Hypothalamus (tissue), 51 donors: ENCODE results near the gene FAM151A.
"Not testable (repeated sequence)": the region's sequence is repeated elsewhere in the genome, so short reads cannot be mapped to it uniquely, and the experiment has no call there.

ENCODE experiments used
- DNase-seq, 51 donors: peaks; one replicate each; lab custom pipeline; 2025; lab: John Stamatoyannopoulos, UW

Gene FAM151A

DNA sequence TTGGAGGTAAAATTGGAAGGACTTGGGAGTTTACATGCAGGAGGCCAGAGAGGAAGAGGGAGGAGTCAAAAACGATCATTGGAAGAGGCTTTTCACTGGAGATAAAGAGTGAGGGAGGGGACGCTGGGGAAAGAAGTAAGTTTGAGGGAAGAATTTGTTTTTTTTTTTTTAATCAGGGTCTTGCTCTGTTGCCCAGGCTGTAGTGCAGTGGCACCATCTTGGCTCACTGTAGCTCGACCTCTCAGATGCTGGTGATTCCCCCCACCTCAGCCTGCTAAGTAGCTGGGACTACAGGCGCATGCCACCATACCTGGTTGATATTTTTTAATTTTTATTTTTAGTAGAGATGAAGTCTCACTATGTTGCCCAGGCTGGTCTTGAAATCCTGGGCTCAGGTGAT is 17.0 kb upstream of the FAM151A start:
- DNase-seq: no peak

DNA sequence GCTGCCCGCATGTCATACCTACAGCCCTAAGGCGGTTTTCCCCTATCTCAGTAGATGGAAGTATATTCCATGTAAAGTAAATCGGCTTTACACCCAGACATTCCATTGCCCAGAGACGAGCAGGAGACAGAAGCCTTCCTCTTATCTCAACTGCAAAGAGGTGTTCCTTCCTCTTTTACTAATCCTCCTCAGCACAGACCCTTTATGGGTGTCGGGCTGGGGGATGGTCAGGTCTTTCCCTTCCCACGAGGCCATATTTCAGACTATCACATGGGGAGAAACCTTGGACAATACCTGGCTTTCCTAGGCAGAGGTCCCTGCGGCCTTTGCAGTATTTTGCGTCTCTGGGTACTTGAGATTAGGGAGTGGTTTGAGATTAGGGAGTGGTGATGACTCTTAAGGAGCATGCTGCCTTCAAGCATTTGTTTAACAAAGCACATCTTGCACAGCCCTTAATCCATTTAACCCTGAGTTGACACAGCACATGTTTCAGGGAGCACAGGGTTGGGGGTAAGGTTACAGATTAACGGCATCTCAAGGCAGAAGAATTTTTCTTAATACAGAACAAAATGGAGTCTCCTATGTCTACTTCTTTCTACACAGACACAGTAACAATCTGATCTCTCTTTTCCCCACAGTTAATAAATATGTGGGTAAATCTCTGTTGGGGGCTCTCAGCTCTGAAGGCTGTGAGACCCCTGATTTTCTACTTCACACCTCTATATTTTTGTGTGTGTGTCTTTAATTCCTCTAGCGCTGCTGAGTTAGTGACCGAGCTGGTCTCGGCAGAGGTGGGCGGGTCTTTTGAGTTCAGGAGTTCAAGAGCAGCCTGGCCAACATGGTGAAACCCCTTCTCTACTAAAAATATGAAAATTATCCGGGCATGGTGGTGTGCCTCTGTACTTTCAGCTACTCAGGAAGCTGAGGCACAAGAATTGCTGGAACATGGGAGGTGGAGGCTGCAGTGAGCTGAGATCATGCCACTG is 13.4 kb upstream of the FAM151A start:
- not testable (repeated sequence) for DNase-seq

DNA sequence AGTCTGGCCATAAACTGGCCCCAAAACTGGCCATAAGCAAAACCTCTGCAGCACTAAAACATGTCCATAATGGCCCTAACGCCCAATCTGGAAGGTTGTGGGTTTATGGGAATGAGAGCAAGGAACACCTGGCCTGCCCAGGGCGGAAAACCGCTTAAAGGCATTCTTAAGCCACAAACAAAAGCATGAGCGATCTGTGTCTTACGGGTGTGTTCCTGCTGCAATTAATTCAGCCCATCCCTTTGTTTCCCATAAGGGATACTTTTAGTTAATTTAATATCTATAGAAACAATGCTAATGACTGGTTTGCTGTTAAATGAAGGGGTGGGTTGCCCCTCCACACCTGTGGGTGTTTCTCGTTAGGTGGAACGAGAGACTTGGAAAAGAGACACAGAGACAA is 12.5 kb upstream of the FAM151A start:
- DNase-seq: not testable (repeated sequence)

DNA sequence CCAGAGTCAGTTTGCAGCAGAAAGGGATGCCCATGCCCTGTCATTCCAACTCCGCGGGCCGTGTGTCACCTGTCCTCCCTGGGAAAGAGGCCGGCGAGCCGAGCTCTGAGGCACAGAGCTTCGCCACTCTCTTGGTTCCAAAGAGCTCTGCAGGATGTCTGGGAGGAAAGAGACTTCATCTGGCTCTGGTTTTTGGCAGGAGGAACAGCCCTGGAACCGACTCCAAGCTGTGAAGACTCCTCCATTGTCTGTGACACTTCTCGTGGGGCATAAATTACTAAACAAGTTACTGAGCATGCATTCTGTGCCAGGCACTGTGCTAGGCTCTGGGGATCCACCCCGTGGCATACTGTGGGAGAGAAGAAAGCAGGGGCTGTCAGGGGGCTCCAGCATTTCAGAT is 3.9 kb upstream of the FAM151A start:
- DNase-seq: peak in 13 of 51 donors; percentile 2 to 44 (median 16)

DNA sequence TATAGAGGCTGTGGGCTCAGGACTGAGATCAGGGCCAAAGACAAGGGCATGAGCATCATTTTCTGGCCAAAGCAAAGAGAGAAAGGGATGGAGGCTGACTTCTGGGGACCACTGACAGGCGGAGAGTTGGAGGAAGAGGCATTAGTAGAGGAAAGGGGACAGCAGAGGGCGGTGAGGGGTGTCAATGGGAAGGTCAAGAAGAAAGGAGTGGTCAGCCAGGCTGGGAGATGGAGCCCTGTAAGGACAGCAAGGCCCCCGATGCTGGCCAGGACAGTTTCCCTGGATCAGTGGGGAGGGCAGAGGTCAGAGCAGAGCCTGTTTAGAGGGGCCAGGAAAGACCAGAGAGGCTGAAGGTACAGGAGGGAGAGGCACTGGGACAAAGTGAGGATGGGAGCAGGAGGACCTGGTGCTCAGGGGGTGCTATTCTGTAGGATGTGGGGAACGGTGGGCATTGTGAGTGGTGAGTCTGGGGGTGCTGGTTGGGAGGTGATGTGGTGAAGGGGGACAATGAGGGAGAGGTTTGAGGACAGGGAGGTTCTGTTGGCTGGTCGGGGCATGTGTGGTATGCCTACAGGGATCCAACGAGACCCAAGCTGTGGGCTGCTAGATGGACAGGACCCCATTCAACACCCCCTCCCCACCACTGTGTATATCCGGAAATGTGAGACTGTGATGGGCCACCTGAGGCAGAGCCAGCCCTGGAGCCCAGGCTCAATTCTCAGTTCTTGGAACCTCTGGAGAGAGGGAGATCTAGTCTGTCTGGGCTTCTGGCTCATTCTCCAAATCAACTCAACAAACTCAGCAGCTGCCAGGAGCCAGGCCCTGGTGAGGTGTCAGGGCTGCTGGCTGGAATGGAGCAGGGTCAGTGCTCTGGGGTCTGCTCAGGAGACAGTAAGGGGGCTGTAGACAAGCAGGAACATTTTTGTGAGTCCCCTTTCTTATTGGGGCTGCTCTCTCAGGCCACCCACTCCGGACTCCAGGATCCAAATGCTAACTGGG is 1.4 kb upstream of the FAM151A start:
- DNase-seq: no peak

DNA sequence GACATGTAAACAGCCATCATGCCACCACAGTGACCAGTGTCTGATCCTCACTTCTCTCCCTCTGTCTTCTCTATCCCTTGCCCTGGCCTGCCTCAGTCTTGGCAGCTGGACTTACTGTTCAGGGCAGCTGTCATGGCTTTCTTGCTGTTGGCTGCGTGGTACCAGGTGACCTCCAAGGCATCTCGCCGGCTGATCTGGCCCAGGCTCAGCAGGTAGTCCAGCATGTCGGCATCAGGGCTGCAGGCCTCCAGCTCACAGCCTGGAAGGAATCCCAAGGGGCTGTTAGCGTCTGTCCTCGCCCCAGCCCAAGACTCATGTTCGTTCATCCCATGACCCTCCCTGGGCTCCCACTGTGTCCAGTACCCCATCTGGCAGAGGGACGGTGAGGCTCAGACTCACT is 3.6 kb downstream of the FAM151A start:
- DNase-seq: no peak

DNA sequence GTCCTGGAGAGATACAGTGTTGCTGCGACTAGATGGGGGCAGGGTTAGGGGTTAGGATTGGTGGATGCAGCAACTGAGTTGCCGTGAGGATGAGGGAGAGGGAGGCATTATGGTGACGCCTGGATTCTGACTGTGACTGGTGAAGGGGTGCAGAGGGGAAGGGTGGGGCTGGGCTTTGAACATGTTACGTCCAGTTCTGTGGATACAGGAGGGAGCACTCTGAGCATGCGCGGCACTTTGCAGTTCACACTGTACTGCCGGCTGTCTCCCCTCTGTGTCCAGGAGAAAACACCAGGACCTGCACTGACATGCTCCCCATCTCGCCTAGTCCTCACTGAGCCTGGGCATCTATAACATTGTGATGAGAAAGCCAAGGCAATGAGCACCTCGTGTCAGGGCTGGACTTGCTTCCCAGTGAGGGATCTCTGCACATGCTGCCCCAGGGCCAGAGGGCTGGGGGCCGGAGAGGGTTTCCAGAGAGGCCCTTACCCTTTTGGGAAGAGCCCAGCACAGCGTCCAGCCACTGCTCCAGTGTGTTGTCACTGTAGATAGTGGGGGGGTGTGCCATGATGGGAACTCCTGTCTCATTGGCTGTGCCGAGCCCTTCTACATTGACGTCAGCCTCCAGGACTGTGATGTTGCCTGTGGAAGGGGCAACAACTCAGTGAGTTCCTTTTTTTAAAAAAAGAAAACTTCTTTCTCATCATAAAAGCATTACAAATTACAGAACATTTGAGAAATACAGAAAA is 7.6 kb downstream of the FAM151A start:
- DNase-seq: no peak

DNA sequence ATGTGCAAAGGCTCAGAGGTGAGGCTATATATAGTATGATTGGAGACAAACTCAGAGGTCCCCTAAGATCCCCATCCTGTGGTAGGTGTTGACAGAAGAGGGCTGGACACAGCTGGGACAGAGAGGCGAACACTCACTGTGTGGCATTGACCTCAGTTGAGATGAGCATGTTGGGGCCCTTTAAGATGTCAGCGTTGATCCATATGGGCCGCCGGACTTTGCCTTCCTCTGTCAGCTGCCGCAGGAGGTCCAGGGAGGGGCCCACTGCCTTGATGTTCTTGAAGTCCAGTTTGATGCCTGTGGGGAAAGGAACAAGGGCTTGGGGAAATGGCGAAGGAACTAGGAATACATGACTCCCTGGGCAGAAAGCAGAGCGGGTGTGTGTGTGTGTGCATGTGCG is 8.8 kb downstream of the FAM151A start:
- no peak for DNase-seq

DNA sequence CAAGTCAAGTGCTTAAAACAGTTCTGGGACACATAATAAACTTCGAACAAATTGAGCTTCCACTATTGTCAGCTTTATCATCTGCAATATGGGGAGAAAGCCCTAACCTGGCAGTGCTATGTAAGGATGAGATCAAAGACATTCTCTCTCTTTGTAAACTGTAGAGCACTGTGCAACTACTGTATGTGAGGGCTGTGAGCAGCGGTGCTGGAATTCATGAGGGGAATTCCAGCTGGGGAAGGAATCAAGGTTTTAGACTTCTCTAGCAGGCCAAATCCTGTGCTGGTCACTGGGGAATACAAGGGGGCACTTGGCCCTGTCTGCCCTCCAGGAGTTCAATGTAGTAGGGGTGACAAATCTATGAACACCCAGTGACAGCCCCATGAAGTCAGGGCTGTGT is 9.3 kb downstream of the FAM151A start:
- no peak for DNase-seq

DNA sequence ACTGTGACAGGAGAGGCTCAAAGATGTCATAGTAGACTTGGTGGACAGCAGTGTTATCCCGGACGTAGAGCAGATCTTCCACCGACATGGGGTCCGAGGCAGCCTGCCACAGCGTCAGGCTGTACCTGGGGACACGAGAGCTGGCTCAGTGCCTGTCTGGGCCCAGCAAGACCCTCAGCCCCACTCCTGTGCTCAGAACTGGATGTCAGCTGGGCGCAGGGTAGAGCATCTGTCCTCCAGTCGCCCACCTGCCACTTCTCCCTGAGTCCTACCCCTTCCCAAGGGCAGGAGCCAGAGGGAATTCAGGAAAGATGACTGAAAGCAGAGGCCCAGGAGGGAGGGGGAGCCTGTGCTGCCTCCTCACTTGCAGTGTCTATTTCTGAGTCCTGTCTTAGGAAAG is 11.7 kb downstream of the FAM151A start:
- DNase-seq: no peak

DNA sequence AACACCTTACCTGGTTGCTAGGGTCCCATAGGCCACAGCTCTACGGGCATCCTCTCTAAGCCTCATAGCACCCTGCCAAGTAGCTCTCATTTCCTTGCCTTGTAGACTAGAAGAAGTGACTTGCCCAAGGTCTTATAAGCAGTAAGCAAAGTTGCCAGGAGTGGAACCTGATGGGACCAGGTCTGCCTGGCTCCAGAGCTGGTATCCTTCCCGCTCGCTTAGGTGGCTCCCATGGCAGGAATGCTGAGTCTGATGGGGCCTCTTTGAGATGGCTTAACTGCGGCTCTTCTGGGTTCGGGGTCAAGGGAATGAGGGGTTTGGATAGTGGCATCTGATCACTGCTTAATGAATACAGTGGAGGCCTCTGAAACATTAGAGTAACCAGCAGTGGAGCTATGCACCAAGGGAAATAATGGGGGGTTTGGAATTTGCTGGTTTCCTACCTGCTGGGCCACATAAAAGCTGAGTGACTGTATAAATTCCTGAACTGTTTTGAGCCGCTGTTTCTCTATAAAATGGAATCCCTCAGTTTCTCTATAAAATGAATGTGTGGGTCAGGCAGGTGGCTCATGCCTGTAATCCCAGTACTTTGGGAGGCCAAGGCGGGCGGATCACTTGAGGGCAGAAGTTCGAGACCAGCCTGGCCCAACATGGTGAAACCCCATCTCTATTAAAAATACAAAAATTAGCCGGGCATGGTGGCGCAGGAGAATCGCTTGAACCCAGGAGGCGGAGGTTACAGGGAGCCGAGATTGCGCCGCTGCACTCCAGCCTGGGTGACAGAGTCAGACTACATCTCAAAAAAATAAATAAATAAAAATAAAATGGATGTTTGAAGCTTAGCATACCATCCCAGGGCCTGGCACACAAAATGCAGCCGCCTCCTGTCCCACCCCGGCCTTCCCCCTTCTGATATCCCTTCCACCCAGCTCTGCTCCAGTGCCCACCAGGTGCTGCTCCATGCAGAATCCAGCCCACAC is 12.4 kb downstream of the FAM151A start:
- DNase-seq: no peak

DNA sequence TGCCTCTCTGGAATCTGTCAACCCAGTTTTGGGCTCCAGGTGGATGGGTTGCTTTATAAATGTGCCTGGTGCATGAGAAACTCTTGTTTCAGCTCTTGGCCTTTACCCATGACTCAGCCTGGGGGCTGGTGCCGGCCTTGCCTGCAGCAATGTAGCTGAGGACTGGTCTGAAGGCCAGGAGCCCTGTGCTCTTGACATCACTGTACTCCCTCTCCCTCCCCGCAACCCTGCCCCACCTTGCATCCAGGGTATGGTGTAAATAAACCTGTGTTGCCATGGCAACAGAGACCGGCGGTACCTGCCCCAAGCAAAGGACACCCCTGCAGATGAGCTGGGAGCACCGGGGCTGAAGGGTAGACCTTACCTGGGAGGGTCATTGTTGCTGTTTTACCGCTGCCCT is 13.3 kb downstream of the FAM151A start:
- no peak for DNase-seq

DNA sequence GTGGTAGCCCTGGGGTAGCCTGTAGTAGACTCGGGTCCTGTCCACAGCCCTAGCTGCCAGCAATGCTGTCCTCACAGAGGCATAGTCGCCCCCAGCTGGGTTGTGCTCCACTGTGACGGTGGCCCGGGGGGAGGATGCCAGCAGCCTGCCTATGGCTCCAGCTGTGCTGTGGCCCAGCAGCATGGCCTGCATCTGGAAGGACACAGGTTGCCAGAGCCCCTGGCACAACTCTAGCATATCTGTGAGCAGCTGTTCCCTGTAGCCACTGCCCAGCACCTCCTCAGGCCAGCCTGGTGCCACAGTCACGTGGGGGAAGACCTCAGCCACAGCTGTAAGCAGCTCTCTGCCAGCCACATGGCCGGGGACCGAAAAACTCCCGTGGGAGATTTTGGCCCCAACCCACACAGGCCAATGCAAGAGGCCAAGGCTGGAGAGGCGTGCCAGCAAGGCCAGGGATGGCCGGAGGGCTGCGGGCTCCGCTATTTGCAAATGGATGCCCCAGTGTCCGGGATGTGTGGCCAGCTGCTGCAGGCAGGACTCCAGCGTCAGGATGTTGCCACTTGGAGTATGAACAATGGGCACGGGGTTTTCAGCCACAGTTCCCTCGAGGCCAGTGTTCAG is 13.9 kb downstream of the FAM151A start:
- peak in 36 of 51 donors; percentile 5 to 72 (median 33) for DNase-seq

DNA sequence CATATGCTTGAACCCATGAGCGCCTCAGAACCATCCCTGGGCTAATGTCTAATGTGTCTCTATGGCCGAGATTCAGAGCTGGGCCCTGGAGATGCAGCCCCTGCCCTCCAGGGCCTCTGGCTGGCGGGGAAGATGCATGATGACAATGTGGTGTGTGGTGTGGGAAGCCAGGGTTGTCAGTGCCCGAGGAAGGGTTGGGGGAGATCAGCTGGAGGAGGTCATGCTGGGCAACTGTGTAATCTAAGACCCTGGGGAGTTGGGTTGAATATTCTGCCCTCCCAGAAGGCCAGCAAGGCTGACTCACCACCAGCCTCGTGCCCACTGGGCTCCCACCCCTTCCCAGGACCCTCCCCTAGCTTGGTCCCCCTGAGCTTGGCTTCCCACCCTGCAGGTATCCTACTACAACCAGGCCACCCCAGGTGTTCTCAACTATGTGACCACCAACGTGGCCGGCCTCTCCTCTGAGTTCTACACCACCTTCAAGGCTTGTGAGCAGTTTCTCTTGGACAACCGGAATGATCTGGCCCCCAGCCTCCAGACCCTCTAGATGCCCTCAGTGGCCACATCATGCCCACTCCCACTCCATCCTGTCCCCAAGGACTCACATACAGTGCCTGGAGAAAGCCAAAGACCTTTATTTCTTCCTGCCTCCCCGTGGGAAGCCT is 14.6 kb downstream of the FAM151A start:
- DNase-seq: no peak

DNA sequence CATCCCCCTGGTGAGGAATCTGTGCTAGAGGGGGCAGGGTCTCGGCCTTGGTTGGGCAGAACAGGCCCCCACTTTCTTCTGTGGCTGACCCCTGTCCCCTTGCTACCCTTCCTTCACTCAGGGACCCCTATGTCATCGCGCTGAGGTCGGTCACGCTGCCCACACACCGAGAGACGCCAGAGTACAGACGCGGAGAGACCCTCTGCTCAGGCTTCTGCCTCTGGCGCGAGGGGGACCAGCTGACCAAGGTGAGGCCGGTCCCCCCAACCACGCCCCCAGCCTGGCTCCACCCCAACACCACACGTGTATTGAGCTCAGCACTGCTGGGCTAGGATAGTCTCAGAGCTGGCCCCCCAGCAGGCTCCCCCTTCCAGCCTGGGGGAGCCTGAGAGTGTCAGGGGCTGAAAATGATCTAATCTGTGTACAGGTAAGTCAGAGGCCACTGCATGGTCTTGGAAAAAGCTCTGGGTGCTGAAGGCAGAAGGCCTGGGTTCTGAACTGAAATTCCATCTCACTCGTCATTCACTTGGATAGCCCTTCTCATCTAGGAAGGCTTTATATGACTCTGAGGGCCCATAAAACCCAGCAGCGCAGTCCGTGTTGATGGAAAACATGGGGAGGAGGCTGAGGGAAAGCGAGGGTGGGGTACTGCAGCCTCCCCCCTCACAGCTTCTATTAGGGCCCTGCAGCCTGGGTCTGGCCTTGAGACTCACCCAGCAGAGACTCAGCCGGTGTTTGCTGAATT is 15.3 kb downstream of the FAM151A start:
- DNase-seq: no peak

DNA sequence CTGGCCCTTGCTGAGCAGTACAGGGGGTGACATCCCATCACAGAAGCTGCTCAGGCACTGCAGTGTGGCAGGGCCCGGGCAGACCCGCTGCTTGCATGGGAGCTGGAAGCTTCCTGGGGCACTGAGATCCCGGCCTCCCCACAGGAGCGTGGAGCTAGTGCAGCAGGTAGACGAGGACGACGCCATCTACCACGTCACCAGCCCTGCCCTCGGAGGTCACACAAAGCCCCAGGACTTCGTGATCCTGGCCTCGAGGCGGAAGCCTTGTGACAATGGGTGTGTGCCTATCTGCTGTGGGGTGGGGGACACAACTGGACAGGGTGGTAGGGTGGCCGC is 16.4 kb downstream of the FAM151A start:
- DNase-seq: no peak

DNA sequence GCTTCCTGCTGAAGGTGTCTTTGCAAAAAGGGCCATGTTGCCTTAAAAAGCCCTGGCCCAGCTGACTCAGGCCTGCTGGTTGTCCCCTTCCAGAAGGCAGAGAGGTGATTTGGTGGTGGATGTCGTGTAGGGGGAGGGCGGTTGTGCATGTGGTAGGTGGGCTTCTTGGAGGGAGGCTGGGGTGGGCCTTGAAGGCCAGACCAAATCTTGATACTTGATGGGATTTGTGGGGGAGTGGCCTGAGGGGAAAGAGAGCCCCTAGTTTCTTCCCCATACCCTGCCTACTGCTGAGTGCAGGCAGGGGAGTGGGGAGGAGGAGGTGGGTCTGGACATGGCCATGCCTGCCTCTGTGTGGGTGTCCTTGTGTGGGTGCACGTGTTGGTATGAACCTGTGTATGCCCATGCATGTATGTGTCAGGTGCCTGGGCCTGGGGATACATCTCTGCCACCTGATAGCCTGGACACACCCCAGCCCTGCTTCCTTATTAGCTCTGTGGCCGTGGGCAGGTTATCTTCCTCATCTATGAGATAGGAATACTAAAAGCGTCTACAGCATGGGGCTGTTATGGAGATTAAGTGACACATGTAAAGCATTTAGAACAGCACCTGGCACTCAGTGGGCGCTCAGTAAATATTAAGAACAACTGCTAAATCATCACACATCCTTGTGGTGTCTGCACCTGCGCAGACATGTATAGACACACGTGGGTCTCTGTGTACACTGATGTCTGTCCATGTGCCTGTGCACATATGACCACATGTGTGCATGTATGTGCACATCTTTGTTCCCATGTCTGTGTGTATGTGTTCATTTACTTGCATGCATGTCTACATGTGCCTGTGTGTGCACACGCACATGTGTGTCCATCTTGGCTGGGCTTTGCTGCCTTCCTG is 17.0 kb downstream of the FAM151A start:
- no peak for DNase-seq
